Measurements from ENCODE around the gene ANKRD13A.

GRCh38 chr12:109952873-109953272 is 46.4 kb upstream of the ANKRD13A start:
- TF ChIP-seq POLR2A (IDR thresholded peaks at IDR 0.05; ENCODE audit: low read length) (no peak), GATA1 (IDR thresholded peaks at IDR 0.05; ENCODE audit: low read depth, low read length) (no peak)

Measured in erythroblast (primary cell).